NK-92 treated with Interleukin-12 subunit alpha and Interleukin-12 subunit beta, amount 100 ng/mL, for 24 hours (cell line): Measurements from ENCODE around the gene CYTH1.

ENCODE experiments used
- DNase-seq: peaks from one replicate; lab custom pipeline; 2025; lab: John Stamatoyannopoulos, UW

Gene CYTH1

DNA sequence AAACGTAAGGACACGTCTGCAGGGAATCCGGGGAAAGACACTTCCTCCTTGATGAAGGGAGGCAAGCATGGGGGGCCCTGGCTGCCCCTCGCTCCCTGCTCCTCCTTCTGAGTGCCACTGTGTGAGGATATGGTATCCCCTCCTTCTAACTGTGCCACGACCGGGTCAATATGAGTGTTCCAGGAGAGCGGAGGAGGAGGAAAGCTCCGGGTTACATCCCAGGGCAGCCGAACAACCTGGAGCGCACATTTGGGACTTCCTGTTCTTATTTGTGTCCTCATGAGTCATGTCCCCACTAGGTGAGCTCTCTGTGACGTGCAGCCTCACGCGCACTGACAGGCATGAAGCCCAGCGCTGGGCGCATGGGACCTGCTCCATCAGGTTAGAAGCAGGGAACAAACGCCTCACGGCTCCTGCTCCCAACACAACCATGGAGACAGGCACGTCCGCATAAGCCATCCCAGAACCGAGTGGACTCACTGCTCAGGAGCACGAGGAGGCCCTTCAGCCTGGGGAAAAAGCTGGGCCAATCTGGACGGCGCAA is 112.0 kb downstream of the CYTH1 start:
- no peak for DNase-seq

DNA sequence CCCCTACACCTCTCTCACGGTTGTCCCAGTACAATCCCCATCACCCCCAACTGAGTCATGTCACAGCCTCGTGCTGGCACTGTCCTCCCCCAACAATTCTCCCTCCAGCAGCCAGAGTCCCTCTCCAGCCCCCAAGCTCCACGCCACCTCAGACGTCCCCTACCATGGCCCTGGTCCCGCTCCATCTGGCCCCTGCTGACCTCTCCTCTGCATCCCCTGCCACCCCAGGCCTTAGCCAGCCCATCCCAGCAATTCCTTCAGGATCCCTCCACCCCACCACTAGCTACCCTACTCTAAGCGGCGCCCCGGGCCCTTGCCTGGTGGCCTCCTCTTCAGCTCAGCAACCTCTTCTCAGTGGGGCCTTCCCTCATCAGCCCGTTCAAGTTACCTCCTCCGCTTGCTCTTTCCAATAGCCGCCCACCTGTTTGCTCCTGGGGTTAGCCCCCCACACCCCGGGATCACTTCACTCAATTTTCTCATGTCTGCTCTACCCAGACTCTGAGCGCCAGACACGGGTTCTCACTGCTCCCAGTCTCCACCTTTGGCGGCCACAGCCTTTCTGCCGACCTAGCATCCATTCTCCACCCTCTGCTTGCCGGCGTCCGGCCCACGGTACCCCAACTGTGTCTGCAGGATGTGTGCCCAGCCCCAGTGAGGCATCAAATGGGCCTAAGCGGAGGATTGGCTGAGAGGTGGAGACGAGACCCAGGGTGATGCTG is 112.7 kb downstream of the CYTH1 start:
- no peak for DNase-seq

DNA sequence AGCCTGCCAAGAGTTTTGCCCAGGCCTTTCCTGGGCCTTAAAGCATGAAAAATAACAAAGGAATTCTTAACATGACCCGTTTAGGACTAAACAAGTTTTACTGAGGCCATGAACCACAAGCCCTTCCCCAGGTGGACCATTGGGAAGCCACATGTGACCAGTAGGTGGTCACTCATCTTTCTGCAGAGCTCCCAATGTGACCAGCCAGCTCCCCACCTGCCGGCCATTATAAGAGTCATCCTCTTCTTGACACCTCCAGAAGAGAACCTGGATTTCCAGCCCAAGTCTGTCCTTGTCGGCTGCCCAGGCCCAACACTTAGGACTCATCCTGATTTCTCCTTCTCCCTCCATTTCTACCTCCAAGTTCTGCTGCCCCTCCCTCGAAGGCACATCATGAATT is 113.2 kb downstream of the CYTH1 start:
- DNase-seq: no peak

DNA sequence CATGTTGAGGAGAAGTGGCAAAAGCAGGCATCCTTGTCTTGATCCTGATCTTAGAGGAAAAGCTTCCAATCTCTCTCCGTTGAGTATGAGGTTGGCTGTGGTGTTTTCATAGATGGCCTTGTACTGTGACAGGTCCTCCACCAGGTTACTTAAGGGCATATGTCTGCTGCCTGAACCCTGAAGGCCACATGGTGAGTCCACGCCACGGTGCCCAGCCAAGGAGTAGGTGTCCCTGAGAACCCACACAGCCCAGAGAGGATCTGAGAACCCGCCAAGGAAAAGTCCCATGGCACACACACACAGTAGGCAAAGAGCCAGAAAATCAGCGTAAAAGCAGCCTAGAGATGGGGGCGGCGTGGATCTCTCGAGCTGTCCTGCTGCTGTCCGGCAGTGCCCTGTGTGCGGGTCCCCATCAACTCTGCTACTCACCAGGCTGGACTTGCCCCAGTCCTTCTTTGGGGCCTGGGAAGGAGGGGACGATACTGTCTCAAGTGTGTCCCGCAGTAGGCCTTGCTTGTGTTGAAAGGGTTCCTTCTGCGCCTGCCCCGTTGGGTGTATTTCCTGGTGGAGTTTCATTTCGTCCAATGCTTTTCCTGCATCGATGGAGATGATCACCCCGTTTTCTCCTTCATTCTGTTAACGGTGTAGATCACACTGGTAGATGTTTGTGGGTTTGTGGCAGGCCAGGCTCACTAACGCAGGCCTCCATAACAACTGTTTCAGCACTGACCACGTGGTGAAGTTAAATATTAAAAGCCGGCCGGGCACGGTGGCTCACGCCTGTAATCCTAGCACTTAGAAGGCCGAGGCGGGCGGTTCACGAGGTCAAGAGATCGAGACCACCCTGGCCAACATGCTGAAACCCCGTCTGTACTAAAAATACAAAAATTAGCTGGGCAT is 114.1 kb downstream of the CYTH1 start:
- DNase-seq: no peak

DNA sequence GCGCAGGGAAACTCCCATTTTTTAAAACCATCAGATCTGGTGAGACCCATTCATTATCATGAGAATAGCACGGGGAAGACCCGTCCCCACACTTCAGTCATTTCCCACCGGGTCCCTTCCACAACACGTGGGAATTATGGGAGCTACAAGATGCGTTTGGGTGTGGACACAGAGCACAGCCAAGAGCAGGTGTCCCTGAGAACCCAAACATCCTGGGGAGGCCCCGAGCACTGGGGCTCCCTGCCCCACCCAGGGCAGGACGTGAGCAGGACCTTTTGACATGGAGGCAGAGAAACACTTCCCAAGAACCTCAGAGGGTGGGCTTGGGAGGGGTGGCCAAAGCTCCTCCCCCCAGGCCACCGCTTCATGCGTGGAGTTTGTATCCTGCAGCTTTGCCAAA is 115.0 kb downstream of the CYTH1 start:
- no peak for DNase-seq

DNA sequence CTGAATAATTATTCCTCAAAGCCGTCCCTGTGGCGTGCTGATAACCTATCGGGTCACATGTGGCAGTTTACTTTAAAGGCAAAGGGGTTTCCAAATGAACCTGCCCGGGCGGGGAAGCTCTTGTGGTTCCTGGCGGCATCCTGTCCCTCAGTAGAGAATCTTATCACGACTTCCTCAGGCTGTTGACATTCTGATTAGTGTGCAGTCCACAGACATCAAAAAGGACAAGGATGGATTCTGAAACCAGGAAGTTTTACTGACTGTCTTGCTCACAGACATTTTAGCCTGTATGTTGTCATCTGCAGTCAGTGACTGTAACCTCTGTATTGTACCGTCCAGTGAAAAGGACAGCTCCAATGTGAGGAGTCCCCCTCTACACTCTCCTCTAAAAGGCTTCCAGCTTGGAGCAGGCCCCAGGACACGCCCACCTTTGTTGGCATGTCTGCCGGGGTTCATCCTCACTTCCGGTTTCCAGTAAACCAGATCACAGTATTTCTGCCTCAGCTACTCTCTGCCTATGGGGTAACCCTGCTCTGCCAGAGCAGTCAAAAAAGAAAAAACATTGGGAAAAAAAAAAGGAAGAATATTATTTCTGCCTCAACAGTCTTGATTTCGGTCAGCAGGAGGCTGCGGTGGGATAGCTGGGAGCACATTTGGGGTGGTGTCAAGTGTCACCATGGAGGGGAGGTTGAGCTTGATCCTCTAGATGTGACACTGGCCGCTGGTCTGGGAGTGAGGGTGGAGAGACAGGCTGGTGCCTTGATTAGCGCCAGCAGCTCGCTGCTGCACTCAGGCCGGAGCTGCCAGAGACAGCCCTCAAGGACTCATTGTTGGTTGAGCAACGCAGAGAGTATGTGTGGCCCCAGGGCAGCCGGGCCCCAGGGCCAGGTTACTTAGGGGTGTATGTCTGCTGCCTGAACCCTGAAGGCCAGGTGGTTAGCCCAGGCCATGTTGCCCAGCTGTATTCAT is 115.8 kb downstream of the CYTH1 start:
- no peak for DNase-seq

DNA sequence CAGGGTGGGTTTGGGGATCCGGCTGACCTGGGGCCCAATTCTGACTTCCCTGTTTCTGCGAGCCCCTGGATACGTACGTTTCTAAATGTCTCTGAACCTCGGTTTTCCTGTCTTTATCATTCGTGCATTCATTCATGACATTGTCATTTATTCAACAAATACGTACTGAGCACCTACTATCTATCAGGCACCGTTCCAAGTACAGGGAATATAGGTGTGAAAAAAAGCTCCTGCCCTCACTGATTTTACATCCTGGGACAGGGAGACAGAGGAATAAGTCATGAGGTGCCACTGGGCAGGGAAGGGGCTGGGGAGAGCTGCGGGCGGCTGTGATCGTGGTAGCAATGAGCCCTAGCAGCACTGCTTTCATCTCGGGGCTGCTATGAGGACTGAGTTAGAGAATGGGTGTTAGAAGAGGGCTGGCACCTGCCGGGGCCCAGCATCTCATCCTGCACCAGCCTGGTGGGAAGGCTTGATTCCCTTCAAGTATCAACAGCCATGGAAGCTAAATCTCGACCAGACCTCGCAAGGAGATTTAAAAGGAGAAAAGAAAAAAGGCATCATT is 116.6 kb downstream of the CYTH1 start:
- no peak for DNase-seq

DNA sequence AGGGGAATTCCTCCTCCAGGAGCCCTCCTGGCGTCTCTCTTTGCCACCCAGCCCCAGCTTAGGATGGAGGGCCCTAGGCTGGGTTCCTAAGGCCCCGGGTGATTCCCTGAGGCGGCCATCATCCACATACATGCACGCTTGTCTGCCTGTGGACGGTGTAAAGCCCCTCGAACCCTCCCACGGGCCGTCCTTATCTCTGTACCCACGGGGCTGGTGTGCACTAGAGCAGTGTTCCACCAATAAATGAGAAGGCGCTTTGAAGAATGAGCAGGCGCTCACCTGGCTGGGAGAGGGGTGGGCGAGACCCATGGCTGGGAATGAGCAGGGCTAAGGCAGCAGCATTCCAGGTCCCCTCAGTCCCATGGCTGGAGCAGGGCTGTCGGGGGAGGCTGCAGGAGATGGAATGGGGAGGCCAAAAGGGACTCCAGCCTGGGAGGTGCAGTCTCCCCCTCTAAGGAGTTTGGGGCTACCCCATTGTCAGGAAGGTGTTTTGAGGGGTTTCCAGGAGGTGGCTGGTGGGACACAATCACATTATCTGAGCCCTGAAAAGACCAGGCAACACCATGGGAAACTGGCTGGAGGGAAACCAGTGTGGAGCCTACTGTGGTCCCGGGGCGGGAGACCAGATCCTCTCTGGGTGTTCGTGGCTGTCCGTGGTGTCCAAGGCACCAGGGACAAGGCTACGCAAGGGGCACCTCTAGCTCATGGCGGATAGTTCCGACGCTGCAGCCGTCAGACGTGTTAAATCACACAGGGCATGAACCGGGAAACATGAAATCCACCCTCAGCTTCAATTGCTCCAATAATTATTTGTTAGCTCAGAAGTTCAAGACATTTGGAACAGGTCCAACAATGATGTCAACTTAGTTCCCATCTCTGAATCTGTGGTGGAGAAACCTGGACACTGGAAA is 117.3 kb downstream of the CYTH1 start:
- no peak for DNase-seq

DNA sequence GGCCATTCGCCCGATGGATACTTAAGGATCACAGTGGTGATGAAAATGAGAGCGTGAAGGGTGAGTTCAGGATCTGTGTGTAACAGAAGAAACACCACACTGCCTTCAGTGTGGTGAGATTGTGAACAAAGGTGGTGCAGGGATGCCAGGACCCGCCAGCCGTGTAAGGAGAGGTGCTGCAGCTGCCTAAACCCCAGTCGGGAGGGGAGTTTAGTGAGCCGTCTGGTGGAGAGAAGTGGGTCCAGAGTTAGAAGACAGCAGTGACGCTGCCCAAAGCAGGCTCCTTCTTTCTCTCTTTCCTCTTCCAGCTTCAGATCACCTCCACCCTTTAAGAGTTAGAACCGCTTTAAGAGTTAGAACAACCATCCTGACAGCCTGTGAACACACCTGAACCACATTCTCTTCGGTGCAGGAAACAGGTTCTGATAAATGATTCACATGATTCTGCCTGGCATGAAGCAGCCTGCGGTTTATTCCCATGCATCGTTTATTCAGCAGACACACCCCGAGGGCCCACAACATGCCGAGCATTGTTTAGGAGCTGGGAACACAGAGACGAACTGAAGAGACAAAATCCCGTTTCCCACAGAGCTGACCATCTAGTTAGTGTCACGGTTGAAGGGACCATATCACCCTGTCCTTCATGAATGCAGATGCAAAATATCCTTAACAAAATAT is 120.8 kb downstream of the CYTH1 start:
- DNase-seq: no peak

DNA sequence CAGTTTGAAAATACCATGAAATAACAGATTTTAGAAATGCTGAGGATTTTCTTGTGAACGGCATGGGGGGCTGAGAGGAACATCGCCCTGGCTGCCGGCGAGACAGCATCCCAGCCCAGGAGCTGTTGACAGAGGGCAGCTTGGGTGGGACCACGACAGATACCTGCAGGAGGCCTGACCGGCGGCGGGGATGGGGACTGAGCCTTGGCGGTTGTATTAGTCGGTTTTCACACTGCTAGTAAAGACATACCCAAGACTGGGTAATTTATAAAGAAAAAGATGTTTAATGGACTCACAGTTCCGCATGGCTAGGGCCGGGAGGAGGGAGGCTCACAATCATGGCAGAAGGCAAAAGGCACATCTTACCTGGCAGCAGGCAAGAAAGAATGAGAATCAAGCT is 122.5 kb downstream of the CYTH1 start:
- no peak for DNase-seq

DNA sequence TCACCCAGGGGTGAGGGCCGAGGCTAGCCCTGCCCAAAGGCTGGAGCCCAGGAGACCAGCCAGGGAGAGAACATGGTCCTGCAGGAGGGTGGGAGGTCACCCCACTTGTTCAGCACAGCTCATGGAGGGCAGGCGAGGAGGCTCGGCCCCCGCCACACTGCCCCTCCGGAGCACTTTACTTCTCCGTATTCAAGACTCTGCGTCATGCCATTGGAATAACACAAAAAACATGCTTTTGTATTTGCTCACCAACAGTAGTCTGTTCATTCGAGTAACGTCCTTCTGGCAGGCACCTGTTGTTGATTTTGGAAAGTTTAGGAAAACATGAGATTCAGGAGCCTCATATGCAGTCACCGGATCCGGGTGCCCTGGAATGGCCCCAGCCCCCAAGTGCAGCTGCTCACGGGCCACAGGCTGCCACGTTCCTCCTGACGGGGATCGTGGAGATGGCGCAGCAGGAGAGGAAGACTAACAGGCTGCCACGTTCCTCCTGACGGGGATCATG is 123.7 kb downstream of the CYTH1 start:
- no peak for DNase-seq

DNA sequence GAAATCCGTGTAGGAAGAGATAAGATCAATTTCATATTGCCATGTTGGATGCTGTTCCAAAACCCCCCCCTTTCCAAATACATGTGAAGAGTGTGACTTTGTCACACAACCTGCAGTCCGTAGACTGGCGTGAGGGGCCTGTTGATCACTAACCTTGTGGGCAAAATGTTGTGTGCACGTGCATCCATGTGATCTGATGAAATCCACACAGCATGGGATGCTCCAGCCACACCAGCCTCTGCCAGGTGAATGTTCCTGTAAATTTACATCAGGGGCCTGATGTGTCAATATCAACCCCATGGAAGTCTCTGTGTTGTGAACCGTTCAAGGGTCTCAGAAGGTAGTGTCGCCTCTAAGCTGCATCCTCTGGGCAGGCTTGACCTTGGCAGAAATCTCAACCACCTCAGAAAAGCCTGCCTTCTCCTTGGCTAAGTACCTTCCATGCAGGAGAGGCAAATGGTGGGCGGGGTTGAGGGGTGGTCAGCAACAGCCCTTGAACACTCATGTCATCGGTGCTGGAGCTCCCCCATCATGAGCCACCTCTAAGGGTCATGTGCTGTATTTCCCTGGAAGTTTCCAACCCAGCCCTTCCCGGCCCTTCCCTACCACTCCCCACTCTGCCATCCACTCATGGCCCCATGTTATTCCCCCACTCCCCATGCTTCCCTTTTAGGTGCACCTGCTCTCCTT is 126.7 kb downstream of the CYTH1 start:
- DNase-seq: no peak

DNA sequence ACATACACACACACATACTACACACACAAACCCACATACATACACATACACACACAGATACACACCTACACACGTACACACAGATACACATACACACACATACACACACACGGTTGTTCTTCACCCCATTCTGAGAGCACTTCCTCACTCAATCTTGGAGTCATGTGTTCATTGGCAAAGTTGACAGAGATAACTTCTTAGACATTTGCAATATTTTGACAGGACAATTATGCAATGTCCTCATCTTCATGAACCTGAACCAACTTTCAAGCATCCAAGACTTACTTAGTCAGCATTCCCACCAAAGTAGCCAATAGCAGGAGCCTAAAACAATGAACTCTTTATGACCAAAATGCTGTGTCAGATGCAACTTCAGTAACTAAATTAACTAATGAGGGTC is 127.7 kb downstream of the CYTH1 start:
- no peak for DNase-seq

DNA sequence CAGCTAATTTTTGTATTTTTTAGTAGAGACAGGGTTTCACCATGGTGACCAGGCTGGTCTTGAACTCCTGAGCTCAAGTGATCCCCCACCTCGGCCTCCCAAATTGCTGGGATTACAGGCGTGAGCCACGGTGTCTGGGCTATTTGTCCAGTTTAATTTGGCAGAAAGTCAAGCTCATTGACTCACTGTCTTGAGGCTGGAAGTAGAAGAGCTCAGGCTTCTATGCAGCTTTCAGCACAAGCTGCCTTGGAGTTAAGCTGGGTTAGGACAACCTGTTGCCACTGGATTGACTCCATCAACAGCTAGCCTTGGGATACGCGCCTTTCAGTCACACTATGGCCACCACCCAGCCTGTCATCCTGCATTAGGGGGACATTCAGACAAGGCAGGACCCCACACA is 128.7 kb downstream of the CYTH1 start:
- DNase-seq: no peak

DNA sequence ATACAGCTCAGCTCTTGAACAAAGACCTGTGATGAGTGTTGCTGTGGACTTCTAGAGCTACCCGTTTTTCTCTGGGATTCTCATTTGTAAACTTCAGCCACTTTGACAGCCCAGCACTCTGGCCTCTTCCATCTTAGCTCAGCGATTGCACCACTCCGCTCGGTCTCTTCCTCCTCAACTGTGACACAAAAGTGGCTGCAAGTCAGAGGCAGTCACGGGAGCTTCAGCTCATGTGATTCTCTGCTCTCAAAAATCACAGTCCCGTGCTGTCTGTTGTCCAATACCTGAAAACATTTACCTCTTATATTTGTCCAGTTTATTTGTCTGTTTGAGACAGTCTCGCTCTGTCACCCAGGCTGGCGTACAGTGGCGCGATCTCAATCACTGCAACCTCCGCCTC is 129.2 kb downstream of the CYTH1 start:
- no peak for DNase-seq

DNA sequence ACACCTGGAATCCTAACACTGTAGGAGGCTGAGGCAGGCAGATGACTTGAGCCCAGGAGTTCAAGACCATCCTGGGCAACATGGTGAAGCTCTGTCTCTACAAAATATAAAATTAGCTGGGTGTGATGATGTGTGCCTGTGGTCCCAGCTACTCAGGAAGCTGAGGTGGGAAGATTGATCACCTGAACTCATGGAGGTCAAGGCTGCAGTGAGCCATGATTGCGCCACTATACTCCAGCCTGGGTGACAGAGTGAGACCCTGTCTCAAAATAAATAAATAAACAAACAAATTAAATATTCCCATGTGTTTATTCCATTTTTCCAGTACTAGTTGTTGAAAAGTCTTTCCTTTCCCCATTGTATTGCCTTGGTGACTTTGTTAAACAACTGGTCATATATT is 130.0 kb downstream of the CYTH1 start:
- DNase-seq: no peak

DNA sequence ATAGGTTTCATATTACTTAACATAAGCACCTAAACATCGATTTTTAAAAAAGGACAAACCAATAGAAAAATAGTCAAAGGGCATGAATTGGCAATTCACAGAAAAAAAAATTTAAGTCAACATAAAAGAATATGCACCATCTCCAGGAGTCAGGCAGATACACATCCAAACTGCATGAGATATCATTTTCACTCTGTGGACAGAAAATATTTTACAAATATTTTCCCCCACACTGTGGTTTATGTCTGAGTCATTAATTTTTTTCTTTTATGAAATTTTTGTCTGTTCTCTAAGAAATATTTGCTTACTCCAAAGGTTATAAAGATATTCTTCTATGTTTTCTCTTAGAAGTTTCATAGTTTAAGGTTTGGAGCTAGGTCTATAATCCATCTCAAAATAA is 130.5 kb downstream of the CYTH1 start:
- DNase-seq: no peak

DNA sequence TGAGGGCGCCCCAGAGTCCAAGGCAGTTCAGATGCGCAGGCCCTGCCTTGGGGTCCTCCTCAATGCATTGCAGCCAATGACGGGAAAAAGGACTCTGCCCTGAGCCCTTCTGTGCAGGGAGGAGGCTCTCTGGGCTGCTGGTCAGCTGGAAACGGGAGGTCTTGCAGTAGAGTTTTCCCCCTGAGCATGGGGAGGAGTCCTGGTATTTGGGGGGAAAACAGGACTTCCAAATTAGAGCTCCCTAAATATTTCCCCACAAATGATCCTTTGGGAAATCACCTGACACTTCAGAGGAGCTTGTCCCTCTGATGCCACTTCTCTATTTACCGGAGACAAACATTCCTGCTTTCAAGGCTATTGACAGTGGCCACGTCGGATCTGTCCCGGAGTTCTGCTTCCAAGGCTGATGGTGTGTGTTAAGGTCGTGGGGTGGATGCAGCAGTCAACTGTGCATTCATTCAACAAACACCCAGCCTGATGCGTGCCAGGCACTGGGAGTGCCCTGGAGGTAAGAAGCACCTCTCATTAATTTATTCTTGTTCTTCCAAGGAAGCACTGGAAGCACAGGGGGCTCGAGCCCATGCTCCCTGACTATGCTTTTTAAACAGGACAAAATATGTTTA is 131.9 kb downstream of the CYTH1 start:
- DNase-seq: no peak

DNA sequence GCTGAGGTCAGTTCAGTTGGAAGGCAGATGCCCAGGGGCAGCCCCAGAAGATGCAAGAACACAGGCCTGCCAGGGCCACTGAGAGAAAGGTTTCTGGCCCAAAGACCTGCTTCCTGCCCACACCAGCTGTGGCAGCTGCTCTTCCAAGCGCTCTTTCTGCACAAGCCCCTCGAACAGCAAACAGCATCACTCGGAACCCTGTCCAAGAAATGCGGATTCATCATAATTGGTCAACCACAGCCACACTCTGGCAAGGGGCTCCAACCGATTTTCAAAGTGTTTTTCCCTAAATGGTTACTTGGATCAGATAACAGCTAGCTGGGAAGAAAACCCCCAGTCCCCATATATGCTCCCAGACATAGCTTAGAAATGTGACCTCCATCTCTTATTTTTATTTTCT is 133.8 kb downstream of the CYTH1 start:
- no peak for DNase-seq
